Hepatocyte (in vitro differentiated cells): ENCODE results near the gene SEMA4C. TPM values are rescaled to one million over a fixed set of nuclear protein-coding genes. Genes with fewer than 3 reads are reported as not detected.
A peak's percentile ranks its signal among the peaks of the same experiment; 100 is the strongest.

ENCODE experiments used
- DNase-seq: peaks from one replicate; pipeline ENCODE4 v3.0.0-alpha.2; 2016; ENCODE audit warnings: low spot score
- H2AFZ ChIP-seq: fragments of 200-600 bp; sonication (generic); 2 replicates; pipeline ENCODE4 v1.6.0; 2016; ENCODE audit warnings: antibody characterized with exemption, mild to moderate bottlenecking
- H3K27ac ChIP-seq: fragments of 200-600 bp; sonication (generic); 2 replicates; pipeline ENCODE4 v1.5.1; 2016; ENCODE audit warnings: mild to moderate bottlenecking
- H3K27me3 ChIP-seq: fragments of 200-600 bp; sonication (generic); 2 replicates; pipeline ENCODE4 v1.6.1; 2016
- H3K36me3 ChIP-seq: fragments of 200-600 bp; sonication (generic); replicated peaks from 2 replicates; pipeline ENCODE4 v1.5.1; 2016; ENCODE audit warnings: low read depth; ENCODE audit not compliant: insufficient read depth
- H3K4me1 ChIP-seq: fragments of 200-600 bp; sonication (generic); 2 replicates; pipeline ENCODE4 v1.5.1; 2016; ENCODE audit warnings: mild to moderate bottlenecking, moderate library complexity; ENCODE audit not compliant: insufficient read depth
- H3K4me2 ChIP-seq: fragments of 200-600 bp; sonication (generic); 2 replicates; pipeline ENCODE4 v1.6.0; 2016
- H3K4me3 ChIP-seq: fragments of 200-600 bp; sonication (generic); 2 replicates; pipeline ENCODE4 v1.5.1; 2016; ENCODE audit warnings: mild to moderate bottlenecking
- H3K79me2 ChIP-seq: fragments of 200-600 bp; sonication (generic); 2 replicates; pipeline ENCODE4 v1.6.0; 2017; ENCODE audit warnings: mild to moderate bottlenecking
- H3K9me2 ChIP-seq: fragments of 200-600 bp; sonication (generic); replicated peaks from 2 replicates; pipeline ENCODE4 v1.6.0; 2017; ENCODE audit warnings: mild to moderate bottlenecking; ENCODE audit not compliant: insufficient read depth
- H3K9me3 ChIP-seq: fragments of 200-600 bp; sonication (generic); 2 replicates; pipeline ENCODE4 v1.5.1; 2016; ENCODE audit warnings: low read depth, mild to moderate bottlenecking
- H4K20me1 ChIP-seq: fragments of 200-600 bp; sonication (generic); 2 replicates; pipeline ENCODE4 v1.6.0; 2016; ENCODE audit warnings: mild to moderate bottlenecking; ENCODE audit not compliant: insufficient read depth, poor library complexity, severe bottlenecking
- CTCF ChIP-seq: fragments of 200-600 bp; sonication (generic); IDR thresholded peaks from 2 replicates; pipeline ENCODE4 v1.5.1; 2016; ENCODE audit warnings: antibody characterized with exemption, mild to moderate bottlenecking; ENCODE audit not compliant: poor library complexity
- EZH2 ChIP-seq: fragments of 200-600 bp; sonication (generic); IDR thresholded peaks from 2 replicates; pipeline ENCODE4 v1.6.1; 2016; ENCODE audit warnings: antibody characterized with exemption, mild to moderate bottlenecking, borderline replicate concordance
- EZH2phosphoT487 ChIP-seq: fragments of 200-600 bp; sonication (generic); IDR thresholded peaks from one replicate; pipeline ENCODE4 v1.6.1; 2018; ENCODE audit warnings: antibody characterized with exemption, mild to moderate bottlenecking, low read depth, moderate library complexity; ENCODE audit not compliant: unreplicated experiment, severe bottlenecking
- WGBS: methylation state at CpG from one replicate; pipeline ENCODE4 v1.1.6; 2016; ENCODE audit warnings: low lambda C conversion rate; ENCODE audit errors: missing lambda C conversion rate; 5-methylcytosine and 5-hydroxymethylcytosine counted together
- polyA plus RNA-seq: library from polyadenylated mRNA; unstranded; fragments of >200 nt; fragmentation: Nextera tagmentation; extraction: Ambion mirVana; gene quantifications from 2 replicates; pipeline ENCODE4 v1.2.1, GENCODE V29; 2016
- total RNA-seq: library from RNA; depleted of rRNA; stranded (reverse); fragments of >200 nt; gene quantifications from 2 replicates; pipeline ENCODE4 v1.2.3, GENCODE V29; 2014

The SEMA4C gene
- total and polyA plus RNA-seq, 2 experiments from 2014 or later: 28.6 to 37.5 TPM

GRCh38 chr2:96813656-96814055 is 56.2 kb downstream of the SEMA4C start:
- Histone ChIP-seq H4K20me1 (peaks cover 17% of the 10 kb centered on the region), H3K4me1 (peaks cover 23% of the 10 kb centered on the region), H3K36me3 (peaks cover 3% of the 10 kb centered on the region), H3K9me2 (no peaks in the 10 kb centered on the region), H3K4me2 (no peak overlapping the region), H3K4me3 (no peak overlapping the region), H2AFZ (no peak overlapping the region), H3K27ac (peak overlapping the region; percentile 78), H3K27me3 (no peaks in the 10 kb centered on the region), H3K9me3 (no peaks in the 10 kb centered on the region), H3K79me2 (peaks cover 17% of the 10 kb centered on the region)
- 81% methylated on average over 4 of the region's 4 CpGs for WGBS
- no peak for DNase-seq
- TF ChIP-seq EZH2 (no peak), EZH2phosphoT487 (no peak), CTCF (no peak)

GRCh38 chr2:96811917-96812316 is 58.0 kb downstream of the SEMA4C start:
- no peak overlapping the region for H2AFZ ChIP-seq
- H3K9me3 ChIP-seq: no peaks in the 10 kb centered on the region
- no peak for DNase-seq
- no peak overlapping the region for H3K27ac ChIP-seq
- H4K20me1 ChIP-seq: no peaks in the 10 kb centered on the region
- H3K79me2 ChIP-seq: no peaks in the 10 kb centered on the region
- no peak for TF ChIP-seq CTCF
- TF ChIP-seq EZH2phosphoT487: no peak
- no peak for TF ChIP-seq EZH2
- no peaks in the 10 kb centered on the region for H3K9me2 ChIP-seq
- WGBS: 52% methylated on average over 3 of the region's 3 CpGs
- no peaks in the 10 kb centered on the region for H3K36me3 ChIP-seq
- H3K4me3 ChIP-seq: no peak overlapping the region
- H3K4me2 ChIP-seq: no peak overlapping the region
- peaks cover 7% of the 10 kb centered on the region for H3K4me1 ChIP-seq
- no peaks in the 10 kb centered on the region for H3K27me3 ChIP-seq

- Histone ChIP-seq H3K27me3 (no peaks in the 10 kb centered on the region), H3K79me2 (no peaks in the 10 kb centered on the region), H3K4me2 (no peak overlapping the region), H3K27ac (no peak overlapping the region), H3K36me3 (no peaks in the 10 kb centered on the region), H4K20me1 (no peaks in the 10 kb centered on the region), H3K9me3 (no peaks in the 10 kb centered on the region), H2AFZ (no peak overlapping the region), H3K9me2 (no peaks in the 10 kb centered on the region), H3K4me1 (peaks cover 7% of the 10 kb centered on the region), H3K4me3 (no peak overlapping the region)
- WGBS: 91% methylated on average over 5 of the region's 5 CpGs
- no peak for DNase-seq
- TF ChIP-seq CTCF (no peak), EZH2 (no peak), EZH2phosphoT487 (no peak)
Measured at GRCh38 chr2:96810783-96811192, 59.1 kb downstream of the SEMA4C start.
